Fibroblast of skin of right quadriceps (primary cell): ENCODE results near the gene ADCY6.
A peak's percentile ranks its signal among the peaks of the same experiment; 100 is the strongest.
"Not testable (repeated sequence)": the region's sequence is repeated elsewhere in the genome, so short reads cannot be mapped to it uniquely, and the experiment has no call there.

Experiments used
- DNase-seq: peaks from one replicate; pipeline ENCODE4 v3.0.0-alpha.2; 2013

ADCY6 gene

DNA sequence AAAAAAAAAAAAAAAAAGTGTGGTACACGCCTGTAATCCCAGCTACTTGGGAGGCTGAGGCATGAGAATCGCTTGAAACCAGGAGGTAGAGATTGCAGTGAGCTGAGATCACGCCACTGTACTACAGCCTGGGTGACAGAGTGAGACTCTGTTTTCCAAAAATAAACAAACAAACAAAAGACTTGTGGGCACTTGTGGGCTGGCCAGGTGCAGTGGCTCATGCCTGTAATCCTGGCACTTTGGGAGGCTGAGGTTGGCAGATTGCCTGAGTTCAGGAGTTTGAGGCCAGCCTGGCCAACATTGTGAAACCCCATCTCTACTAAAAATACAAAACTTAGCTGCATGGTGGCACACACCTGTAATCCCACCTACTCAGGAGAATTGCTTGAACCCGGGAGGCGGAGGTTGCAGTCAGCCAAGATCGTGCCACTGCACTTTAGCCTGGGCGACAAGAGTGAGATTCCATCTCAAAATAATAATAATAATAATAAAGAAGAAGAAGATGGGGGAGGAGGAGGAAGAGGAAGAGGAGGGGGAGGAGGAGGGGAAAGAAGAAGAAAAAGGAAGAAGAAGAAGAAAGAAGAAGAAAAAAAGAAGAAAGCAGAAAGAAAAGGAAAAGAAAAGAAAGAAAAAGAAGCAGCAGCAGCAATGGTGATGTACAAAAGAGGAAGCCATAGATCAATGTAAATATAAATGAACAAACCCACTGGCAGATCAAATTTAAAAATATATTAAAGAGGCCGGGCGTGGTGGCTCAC lies 44.5 kb downstream of the ADCY6 start:
- DNase-seq = no peak

DNA sequence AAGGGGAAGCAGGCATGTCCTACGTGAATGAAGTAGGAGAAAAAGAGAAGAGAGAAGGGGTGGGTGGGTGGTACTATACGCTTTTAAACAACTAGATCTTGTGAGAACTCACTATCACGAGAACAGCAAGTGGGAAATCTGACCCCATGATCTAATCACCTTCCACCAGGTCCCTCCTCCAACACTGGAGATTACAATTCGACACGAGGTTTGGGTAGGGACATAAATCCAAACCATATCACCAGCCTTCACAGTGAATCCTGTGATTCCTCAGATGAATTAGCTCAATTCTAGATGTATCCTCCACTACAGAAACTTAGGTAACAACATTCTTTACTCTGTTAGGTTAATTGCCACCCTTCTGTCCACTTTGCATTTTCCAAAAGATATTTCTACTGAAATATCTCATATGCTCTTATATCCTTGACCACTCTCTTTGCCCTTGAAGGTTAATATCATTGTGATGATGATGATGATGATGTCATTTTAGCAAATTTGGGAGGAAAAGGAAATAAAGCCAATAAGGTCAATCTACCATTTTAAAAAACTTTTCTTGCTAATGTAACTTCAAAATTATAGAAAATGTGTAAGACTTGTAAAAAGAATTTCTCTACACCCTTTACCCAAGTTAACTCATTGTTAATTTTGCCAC lies 49.1 kb downstream of the ADCY6 start:
- DNase-seq = no peak

DNA sequence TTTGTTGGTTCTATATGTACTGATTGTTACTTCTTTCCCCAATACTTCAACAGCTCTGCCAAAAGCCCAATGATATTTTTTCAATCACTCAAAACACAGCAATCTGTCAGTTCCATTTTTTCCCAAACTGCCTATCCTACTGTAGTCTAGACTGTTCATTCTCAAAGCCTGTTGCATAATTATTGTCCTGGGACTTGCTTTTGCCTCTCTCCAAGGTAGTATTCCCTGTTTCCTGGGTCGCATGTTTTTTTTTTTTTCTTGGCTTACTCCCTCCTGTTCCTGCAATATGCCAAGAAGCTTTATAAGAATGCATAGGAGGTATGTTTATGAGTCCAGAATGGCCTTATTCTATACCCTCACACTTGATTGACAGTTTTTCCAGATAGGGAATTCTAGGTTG lies 52.4 kb downstream of the ADCY6 start:
- no peak for DNase-seq

DNA sequence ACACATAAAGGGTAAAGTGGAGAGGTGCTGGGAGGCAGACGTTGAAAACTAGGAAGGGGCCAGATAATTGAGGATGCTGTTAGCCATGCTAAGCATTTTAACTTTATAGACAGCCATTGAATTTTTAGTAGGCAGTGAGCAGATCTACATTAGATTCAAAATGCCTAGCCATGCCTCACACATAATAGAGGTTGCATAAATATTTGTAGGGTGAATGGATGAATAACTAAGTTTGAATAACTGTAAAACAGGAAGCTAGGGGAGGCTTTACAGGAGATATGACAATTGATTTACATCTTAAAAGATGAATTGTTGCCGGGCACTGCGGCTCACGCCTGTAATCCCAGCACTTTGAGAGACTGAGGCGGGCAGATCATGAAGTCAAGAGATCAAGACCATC lies 60.1 kb downstream of the ADCY6 start:
- DNase-seq = no peak

DNA sequence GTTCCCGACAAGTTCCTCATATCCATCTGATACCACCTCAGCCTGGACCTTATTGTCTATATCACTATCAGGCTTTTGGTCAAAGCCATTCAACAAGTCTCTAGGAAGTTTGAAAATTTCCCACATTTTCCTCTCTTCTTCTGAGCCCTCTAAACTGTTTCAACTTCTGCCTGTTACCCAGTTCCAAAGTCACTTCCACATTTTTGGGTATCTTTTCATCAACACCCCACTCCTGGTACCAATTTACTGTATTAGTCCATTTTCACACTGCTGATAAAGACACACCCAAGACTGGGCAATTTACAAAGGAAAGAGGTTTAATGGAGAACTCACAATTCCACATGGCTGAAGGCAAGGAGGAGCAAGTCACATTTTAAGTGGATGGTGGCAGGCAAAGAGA lies 68.2 kb downstream of the ADCY6 start:
- not testable (repeated sequence) for DNase-seq

DNA sequence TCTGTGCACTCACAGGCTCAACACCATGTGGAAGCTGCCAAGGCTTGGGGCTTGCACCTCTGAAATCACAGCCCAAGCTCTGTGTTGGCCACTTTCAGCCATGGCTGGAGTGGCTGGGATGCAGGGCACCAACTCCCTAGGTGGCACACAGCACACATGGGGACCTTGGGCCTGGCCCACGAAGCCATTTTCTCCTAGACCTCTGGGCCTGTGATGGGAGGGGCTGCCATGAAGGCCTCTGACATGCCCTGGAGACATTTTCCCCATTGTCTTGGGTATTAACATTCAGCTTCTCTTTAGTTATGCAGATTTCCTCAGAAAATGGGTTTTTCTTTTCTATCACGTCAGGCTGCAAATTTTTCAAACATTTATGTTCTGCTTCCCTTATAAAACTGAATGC lies 68.7 kb downstream of the ADCY6 start:
- DNase-seq = not testable (repeated sequence)

DNA sequence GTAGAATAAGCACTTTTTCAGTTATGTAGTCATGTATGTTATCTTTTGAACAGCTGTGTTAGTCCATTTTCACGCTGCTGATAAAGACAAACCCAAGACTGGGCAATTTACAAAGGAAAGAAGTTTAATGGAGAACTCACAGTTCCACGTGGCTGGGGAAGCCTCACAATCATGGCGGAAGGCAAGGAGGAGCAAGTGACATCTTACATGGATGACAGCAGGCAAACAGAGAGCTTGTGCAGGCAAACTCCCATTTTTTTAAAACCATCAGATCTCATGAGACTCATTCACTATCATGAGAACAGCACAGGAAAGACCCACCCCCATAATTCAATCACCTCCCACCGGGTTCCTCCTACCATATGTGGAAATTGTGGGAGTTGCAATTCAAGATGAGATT lies 69.9 kb downstream of the ADCY6 start:
- not testable (repeated sequence) for DNase-seq

DNA sequence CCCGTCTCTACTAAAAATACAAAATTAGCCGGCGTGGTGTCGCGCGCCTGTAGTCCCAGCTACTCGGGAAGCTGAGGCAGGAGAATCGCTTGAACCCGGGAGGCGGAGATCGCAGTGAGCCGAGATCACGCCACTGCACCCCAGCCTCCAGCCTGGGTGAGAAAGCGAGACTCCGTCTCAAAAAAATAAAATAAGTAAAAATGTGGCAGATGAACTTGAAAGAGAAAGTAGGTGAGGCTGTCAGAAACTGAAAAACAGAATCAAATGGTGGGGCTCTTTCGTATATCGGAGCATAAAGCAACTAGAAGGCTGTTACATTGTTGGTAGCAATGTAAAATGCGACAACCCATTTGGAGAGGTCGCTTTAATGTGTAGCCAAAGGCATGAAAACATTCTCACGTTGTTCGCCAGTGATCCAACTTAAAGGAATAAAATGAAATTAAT lies 71.6 kb downstream of the ADCY6 start:
- peak; percentile 4 for DNase-seq

DNA sequence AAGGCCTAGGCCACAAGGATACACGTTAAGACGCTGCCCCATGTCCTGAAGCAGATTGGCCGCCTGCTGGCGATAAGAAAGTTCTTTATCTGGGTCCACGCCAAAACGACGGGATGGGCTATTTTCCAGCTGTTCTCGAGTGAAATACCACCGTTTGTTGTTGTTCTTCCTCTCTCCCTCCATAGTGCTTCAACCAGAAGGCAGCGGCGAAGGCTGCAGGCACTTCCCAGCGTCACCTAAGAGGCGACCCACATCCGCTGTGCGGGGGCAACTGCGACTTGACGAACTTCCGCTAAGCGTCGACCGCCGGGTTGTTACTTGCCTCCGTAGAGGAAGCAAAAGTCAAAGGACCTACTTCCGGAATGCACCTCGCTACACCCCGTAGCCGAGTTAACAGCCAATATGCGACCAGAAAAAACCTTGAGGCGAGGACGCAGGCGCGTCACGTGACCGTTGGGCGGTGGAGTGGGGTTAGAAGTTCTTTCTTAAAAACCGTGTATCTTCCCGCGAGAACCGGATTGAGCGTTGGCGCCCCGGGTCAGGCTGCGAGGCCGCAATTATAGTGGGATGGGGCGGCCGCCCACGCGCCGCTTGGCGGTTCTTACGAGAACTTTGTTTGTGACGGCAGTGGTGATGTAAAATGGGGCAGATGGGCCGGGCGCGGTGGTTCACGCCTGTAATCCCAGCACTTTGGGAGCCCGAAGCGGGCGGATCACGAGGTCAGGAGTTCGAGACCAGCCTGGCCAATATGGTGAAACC lies 72.2 kb downstream of the ADCY6 start, which contains the start of gene CCNT1:
Gene CCNT1, minus strand, starts transcription at position 215 of the 759 bp plus-strand sequence. Its CDS starts 32 bp downstream, at position 183.
- peak; percentile 100 for DNase-seq
